ENCODE data around the gene LAMC3. TPM values are rescaled to one million over a fixed set of nuclear protein-coding genes. Genes with fewer than 3 reads are reported as not detected.

The LAMC3 gene
- total RNA-seq, 4 donors from 2014 or later = 0.82 to 6.6 (median 3.9) TPM

- H3K9me3 ChIP-seq = no peaks in the 10 kb centered on the region
- WGBS, 2 donors (ENCODE audit: low coverage in 1 of 2) = 69% methylated on average over 8 of the region's 8 CpGs; no CpG with 5 or more reads in 1 of the 2 donors
- intact Hi-C loops (cut with DNase I; ENCODE audit: low total_unique reads) = no loop called here
- DNase-seq = no peak
- peaks cover 0 to 8% (median 3%) of the 10 kb centered on the region in 4 donors for H3K4me1 ChIP-seq
- H3K27ac ChIP-seq = peak overlapping the region in 2 of 4 donors; percentile 37 to 46
- no peaks in the 10 kb centered on the region for H3K36me3 ChIP-seq
- H3K4me3 ChIP-seq = no peak overlapping the region
- TF ChIP-seq CTCF (IDR thresholded peaks at IDR 0.05) = no peak
- TF ChIP-seq EP300 (IDR thresholded peaks at IDR 0.05; ENCODE audit: low read depth) = no peak
- no peak for TF ChIP-seq POLR2AphosphoS5 (IDR thresholded peaks at IDR 0.05)
- TF ChIP-seq POLR2A (IDR thresholded peaks at IDR 0.05) = no peak
- peaks cover 46% of the 10 kb centered on the region for H3K27me3 ChIP-seq
- in situ Hi-C loops (cut with MboI; ENCODE audit: low pct_ligation_motif_present in 1 of 4, low pct_unique_long_range_greater_than_20kb in 1 of 4, low sequenced_read_pairs in 3 of 4) = no loop called here
These were observed 2.5 kb downstream of the LAMC3 start for GRCh38 chr9:131011274-131012022.

- peak overlapping the region in 2 of 4 donors; percentile 37 to 46 for H3K27ac ChIP-seq
- intact Hi-C loops (cut with DNase I; ENCODE audit: low total_unique reads) (no loop called here), in situ Hi-C loops (cut with MboI; ENCODE audit: low pct_ligation_motif_present in 1 of 4, low pct_unique_long_range_greater_than_20kb in 1 of 4, low sequenced_read_pairs in 3 of 4) (no loop called here)
These were observed 3.0 kb downstream of the LAMC3 start for GRCh38 chr9:131012023-131012334.

GRCh38 chr9:131012396-131012917 is 3.5 kb downstream of the LAMC3 start:
- TF ChIP-seq POLR2A (IDR thresholded peaks at IDR 0.05) (peak; percentile 18), CTCF (IDR thresholded peaks at IDR 0.05) (no peak), POLR2AphosphoS5 (IDR thresholded peaks at IDR 0.05) (no peak), EP300 (IDR thresholded peaks at IDR 0.05; ENCODE audit: low read depth) (no peak)
- WGBS, 2 donors (ENCODE audit: low coverage in 1 of 2) = 68% methylated on average over 22 of the region's 22 CpGs; no CpG with 5 or more reads in 1 of the 2 donors
- Histone ChIP-seq H3K9me3 (no peaks in the 10 kb centered on the region), H3K4me1 (peaks cover 0 to 8% (median 3%) of the 10 kb centered on the region in 4 donors), H3K4me3 (no peak overlapping the region), H3K36me3 (no peaks in the 10 kb centered on the region), H3K27me3 (peaks cover 48% of the 10 kb centered on the region), H3K27ac (peak overlapping the region in 3 of 4 donors; percentile 5 to 46 (median 37))
- DNase-seq = no peak
- in situ Hi-C loops (cut with MboI; ENCODE audit: low pct_ligation_motif_present in 1 of 4, low pct_unique_long_range_greater_than_20kb in 1 of 4, low sequenced_read_pairs in 3 of 4) = no loop called here
- intact Hi-C loops (cut with DNase I; ENCODE audit: low total_unique reads) = no loop called here

More at GRCh38 chr9:131012023-131012334, 3.0 kb downstream of the LAMC3 start:
- no peak for DNase-seq
- Histone ChIP-seq H3K36me3 (no peaks in the 10 kb centered on the region), H3K27me3 (peaks cover 49% of the 10 kb centered on the region), H3K4me3 (no peak overlapping the region), H3K9me3 (no peaks in the 10 kb centered on the region), H3K4me1 (peaks cover 0 to 8% (median 3%) of the 10 kb centered on the region in 4 donors)
- no peak for TF ChIP-seq CTCF (IDR thresholded peaks at IDR 0.05)
- TF ChIP-seq POLR2AphosphoS5 (IDR thresholded peaks at IDR 0.05) = no peak
- no peak for TF ChIP-seq POLR2A (IDR thresholded peaks at IDR 0.05)
- TF ChIP-seq EP300 (IDR thresholded peaks at IDR 0.05; ENCODE audit: low read depth) = no peak
- WGBS, 2 donors (ENCODE audit: low coverage in 1 of 2) = 52% methylated on average over 6 of the region's 6 CpGs; no CpG with 5 or more reads in 1 of the 2 donors

GRCh38 chr9:131013015-131013755 is 4.2 kb downstream of the LAMC3 start:
- 85% methylated on average over 17 of the region's 22 CpGs; no CpG with 5 or more reads in 1 of the 2 donors for WGBS, 2 donors (ENCODE audit: low coverage in 1 of 2)
- H3K9me3 ChIP-seq = no peaks in the 10 kb centered on the region
- in situ Hi-C loops (cut with MboI; ENCODE audit: low pct_ligation_motif_present in 1 of 4, low pct_unique_long_range_greater_than_20kb in 1 of 4, low sequenced_read_pairs in 3 of 4) = no loop called here
- peaks cover 0 to 8% (median 3%) of the 10 kb centered on the region in 4 donors for H3K4me1 ChIP-seq
- DNase-seq = no peak
- H3K4me3 ChIP-seq = no peak overlapping the region
- TF ChIP-seq EP300 (IDR thresholded peaks at IDR 0.05; ENCODE audit: low read depth) = no peak
- TF ChIP-seq POLR2AphosphoS5 (IDR thresholded peaks at IDR 0.05) = no peak
- no peak for TF ChIP-seq CTCF (IDR thresholded peaks at IDR 0.05)
- TF ChIP-seq POLR2A (IDR thresholded peaks at IDR 0.05) = no peak
- peak overlapping the region in 2 of 4 donors; percentile 5 to 42 for H3K27ac ChIP-seq
- intact Hi-C loops (cut with DNase I; ENCODE audit: low total_unique reads) = no loop called here
- peaks cover 41% of the 10 kb centered on the region for H3K27me3 ChIP-seq
- no peaks in the 10 kb centered on the region for H3K36me3 ChIP-seq
